Breast epithelium (tissue), 4 donors: ENCODE results near the gene LY86. TPM values are rescaled to one million over a fixed set of nuclear protein-coding genes. Genes with fewer than 3 reads are reported as not detected.
"Not testable (repeated sequence)": the region's sequence is repeated elsewhere in the genome, so short reads cannot be mapped to it uniquely, and the experiment has no call there.

ENCODE experiments used
- DNase-seq, 2 donors: peaks; one replicate each; pipeline ENCODE4 v3.0.0-alpha.2; 2019; ENCODE audit warnings: low spot score in 2 of 2
- H3K27ac ChIP-seq, 2 donors: fragments of 200-600 bp; sonication (generic) in 1 of 2; one replicate each; pipeline ENCODE4 v1.5.1; 2016 to 2019; ENCODE audit warnings: mild to moderate bottlenecking in 1 of 2
- H3K27me3 ChIP-seq, 2 donors: fragments of 200-600 bp; sonication (generic) in 1 of 2; one replicate each; pipeline versions ENCODE4 v1.5.1 to v1.6.0; 2017 to 2019; ENCODE audit warnings: control low read depth in 1 of 2, mild to moderate bottlenecking in 1 of 2
- H3K36me3 ChIP-seq: fragments of 200-600 bp; one replicate; pipeline ENCODE4 v1.5.1; 2019
- H3K4me1 ChIP-seq, 2 donors: fragments of 200-600 bp; sonication (generic); one replicate each; pipeline ENCODE4 v1.5.1; 2016 to 2019; ENCODE audit warnings: control low read depth in 1 of 2
- H3K4me3 ChIP-seq, 3 donors: fragments of 200-600 bp; sonication (generic); 1 replicate in 2 of 3; 2 replicates in 1 of 3; pipeline ENCODE4 v1.5.1; 2016 to 2019; ENCODE audit warnings: mild to moderate bottlenecking in 3 of 3, moderate library complexity in 2 of 3
- H3K9me3 ChIP-seq, 2 donors: fragments of 200-600 bp; sonication (generic) in 1 of 2; one replicate each; pipeline ENCODE4 v1.5.1; 2016 to 2019; ENCODE audit warnings: control low read depth in 1 of 2
- POLR2A ChIP-seq: fragments of 450-650 bp; IDR thresholded peaks from one replicate; pipeline ENCODE4 v1.6.1; 2016; ENCODE audit warnings: antibody characterized with exemption, mild to moderate bottlenecking, moderate library complexity
- POLR2AphosphoS5 ChIP-seq, 3 donors: sonication (generic); formaldehyde crosslinking; IDR thresholded peaks; one replicate each; pipeline ENCODE4 v1.6.1; 2017; ENCODE audit warnings: antibody characterized with exemption in 3 of 3
- intact Hi-C: fragments of 100-400 bp; cut with DNase I; formaldehyde crosslinking; loops from one replicate; pipeline ENCODE4 v1.15.1; 2023; ENCODE audit warnings: low total_unique reads
- total RNA-seq, 3 donors: library from RNA; depleted of rRNA; stranded (reverse); fragments of >200 nt; gene quantifications; one replicate each; pipeline ENCODE4 v1.1.0, GENCODE V29; 2016
- TF ChIP-seq, protein P1 (sequence below), 3 donors: fragments of 450-650 bp; IDR thresholded peaks; one replicate each; pipeline ENCODE4 v1.5.1; 2016 to 2017; ENCODE audit warnings: antibody characterized with exemption in 3 of 3, mild to moderate bottlenecking in 3 of 3, moderate library complexity in 3 of 3

LY86 gene
- total RNA-seq, 3 donors from 2014 or later: 3.3 to 8.3 (median 3.4) TPM

DNA sequence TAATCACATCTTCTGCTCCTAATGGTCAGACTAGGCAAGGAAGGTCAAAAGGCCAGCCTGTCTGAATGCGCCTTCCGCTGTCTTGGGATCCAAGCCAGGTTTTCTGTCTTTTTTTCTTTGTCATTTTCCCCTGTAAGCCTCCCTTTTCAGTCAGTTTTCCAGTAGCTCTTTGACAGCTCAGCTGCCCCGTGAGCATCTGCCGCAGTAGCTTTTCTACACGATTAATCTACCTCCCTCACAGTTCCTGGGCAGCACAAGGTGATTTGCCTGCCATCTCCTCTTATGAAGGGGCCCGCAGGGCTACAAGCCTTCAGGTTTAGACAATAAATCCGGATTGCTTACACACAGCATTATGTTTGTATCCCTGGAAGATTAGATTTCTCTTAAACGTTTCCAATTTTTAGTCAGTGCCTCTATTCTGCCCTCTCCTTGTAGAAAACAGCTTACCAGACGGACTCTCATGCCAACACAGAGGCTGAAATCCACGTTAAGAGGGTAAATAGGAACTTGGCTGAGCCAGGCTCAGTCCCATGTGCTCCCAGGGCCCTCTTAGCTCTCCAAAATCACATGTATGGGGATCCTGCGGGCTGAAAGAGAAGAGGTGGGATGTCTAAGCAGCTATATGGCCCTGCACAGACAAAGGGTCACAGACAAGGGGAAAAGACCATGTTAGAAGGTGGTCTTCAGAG is 77.2 kb downstream of the LY86 start:
- TF ChIP-seq, protein P1, sequence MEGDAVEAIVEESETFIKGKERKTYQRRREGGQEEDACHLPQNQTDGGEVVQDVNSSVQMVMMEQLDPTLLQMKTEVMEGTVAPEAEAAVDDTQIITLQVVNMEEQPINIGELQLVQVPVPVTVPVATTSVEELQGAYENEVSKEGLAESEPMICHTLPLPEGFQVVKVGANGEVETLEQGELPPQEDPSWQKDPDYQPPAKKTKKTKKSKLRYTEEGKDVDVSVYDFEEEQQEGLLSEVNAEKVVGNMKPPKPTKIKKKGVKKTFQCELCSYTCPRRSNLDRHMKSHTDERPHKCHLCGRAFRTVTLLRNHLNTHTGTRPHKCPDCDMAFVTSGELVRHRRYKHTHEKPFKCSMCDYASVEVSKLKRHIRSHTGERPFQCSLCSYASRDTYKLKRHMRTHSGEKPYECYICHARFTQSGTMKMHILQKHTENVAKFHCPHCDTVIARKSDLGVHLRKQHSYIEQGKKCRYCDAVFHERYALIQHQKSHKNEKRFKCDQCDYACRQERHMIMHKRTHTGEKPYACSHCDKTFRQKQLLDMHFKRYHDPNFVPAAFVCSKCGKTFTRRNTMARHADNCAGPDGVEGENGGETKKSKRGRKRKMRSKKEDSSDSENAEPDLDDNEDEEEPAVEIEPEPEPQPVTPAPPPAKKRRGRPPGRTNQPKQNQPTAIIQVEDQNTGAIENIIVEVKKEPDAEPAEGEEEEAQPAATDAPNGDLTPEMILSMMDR (IDR thresholded peaks at IDR 0.05): no peak
- TF ChIP-seq POLR2A (no peak), POLR2AphosphoS5 (IDR thresholded peaks at IDR 0.05) (no peak)

DNA sequence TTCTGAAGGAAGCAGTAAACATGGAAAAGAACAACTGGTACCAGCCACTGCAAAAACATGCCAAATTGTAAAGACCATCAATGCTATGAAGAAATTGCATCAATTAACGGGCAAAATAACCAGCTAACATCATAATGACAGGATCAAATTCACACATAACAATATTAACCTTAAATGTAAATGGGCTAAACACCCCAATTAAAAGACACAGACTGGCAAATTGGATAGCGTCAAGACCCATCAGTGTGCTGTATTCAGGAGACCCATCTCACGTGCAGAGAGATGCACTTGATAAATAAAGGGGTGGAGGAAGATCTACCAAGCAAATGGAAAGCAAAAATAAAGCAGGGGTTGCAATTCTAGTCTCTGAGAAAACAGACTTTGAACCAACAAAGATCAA is 81.6 kb downstream of the LY86 start:
- H3K27ac ChIP-seq, H3K36me3 ChIP-seq, H3K4me1 ChIP-seq, intact Hi-C loops, H3K9me3 ChIP-seq, H3K4me3 ChIP-seq, H3K27me3 ChIP-seq, DNase-seq: not testable (repeated sequence)

More for the DNA sequence above, 77.2 kb downstream of the LY86 start:
- H3K36me3 ChIP-seq: no peaks in the 10 kb centered on the region
- no peak overlapping the region for H3K4me3 ChIP-seq
- H3K27ac ChIP-seq: no peak overlapping the region
- no peaks in the 10 kb centered on the region for H3K4me1 ChIP-seq
- no peak for DNase-seq
- no peaks in the 10 kb centered on the region for H3K27me3 ChIP-seq
- intact Hi-C loops: loop anchor here (2.0 kb wide), 1 partner anchor 25 kb away; no protein-coding TSS in a partner anchor
- H3K9me3 ChIP-seq: no peaks in the 10 kb centered on the region

DNA sequence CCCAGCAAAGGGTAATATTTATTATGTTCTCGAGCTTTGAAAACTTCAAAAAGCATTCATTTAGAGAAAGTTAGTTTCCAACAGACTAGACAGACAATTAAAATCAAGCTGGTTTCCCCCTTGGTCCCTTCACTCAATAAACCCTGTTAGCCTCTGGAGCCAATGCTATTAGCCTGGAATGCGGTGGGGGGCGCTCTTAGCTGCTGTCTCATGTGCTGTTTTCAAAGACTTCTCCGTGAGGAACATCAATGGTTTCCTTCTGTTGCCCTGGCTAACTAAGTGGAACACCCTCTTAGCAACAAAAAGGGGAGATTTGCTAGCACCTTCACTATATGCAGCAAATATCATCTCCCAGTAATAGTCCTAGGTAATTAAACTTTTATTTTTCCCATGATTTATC is 86.4 kb downstream of the LY86 start:
- intact Hi-C loops: no loop called here
- no peaks in the 10 kb centered on the region for H3K27me3 ChIP-seq
- DNase-seq: no peak
- no peaks in the 10 kb centered on the region for H3K4me1 ChIP-seq
- no peaks in the 10 kb centered on the region for H3K9me3 ChIP-seq
- H3K36me3 ChIP-seq: no peaks in the 10 kb centered on the region
- TF ChIP-seq POLR2A (no peak), POLR2AphosphoS5 (IDR thresholded peaks at IDR 0.05) (no peak)
- TF ChIP-seq, protein P1 (IDR thresholded peaks at IDR 0.05): no peak
- no peak overlapping the region for H3K4me3 ChIP-seq
- no peak overlapping the region for H3K27ac ChIP-seq

DNA sequence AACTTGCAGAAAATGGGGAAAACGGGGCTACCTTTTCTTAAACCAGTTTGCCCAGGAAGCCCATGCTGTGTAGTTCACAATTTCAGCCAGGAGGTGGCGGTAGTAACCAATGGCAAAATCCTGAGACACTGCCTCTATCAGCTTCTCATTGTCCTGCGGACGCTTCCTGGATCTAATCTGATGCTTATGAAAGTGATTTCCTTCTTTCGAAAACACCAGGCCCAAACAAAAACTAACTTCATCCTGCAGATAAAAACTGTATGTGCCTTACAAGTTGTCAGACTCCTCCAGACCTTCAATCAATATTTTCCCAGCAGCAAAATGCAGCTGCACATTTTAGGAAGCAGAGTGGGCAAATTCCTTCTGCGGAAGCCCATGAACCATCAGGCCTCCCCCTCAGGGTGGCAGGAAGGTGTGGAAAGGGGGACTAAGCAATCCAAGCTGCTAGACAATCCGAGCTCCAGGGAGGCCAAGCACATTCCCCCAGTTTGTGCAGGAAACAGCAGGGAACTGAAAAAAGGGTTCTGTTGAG is 88.5 kb downstream of the LY86 start:
- Histone ChIP-seq H3K4me1 (no peaks in the 10 kb centered on the region), H3K27ac (peak overlapping the region in 1 of 2 donors; percentile 54), H3K27me3 (no peaks in the 10 kb centered on the region), H3K36me3 (no peaks in the 10 kb centered on the region), H3K9me3 (no peaks in the 10 kb centered on the region), H3K4me3 (no peak overlapping the region)
- intact Hi-C loops: no loop called here
- peak; percentile 67 to 79 for DNase-seq
- TF ChIP-seq, protein P1 (IDR thresholded peaks at IDR 0.05): peak; percentile 95
- TF ChIP-seq POLR2AphosphoS5 (IDR thresholded peaks at IDR 0.05) (peak in 1 of 3 donors; percentile 31), POLR2A (no peak)

DNA sequence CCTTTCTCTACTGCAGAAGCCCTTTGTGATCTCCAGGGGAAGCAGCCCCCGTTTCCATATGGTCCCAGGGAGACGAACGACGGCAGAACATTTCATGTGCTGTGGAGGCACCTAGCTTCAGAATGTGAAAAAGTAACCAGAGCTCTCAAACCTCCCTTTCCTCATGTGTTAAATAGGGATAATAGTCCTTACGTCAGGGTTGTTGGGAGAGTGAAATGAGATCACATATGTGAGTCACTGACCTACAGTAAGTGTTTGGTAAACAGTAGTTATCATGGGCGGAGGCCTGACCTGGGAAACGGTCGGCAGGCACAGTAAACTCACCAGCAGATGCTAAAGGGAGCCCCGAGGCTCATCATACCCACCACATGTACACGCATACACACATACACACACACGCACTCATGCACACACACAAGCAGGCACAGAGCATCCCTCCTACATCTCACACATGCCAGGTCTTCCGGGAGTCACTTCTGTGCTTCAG is 89.7 kb downstream of the LY86 start:
- intact Hi-C loops: no loop called here
- H3K4me3 ChIP-seq: no peak overlapping the region
- TF ChIP-seq POLR2A: no peak
- no peaks in the 10 kb centered on the region for H3K9me3 ChIP-seq
- H3K27me3 ChIP-seq: no peaks in the 10 kb centered on the region
- H3K27ac ChIP-seq: no peak overlapping the region
- H3K4me1 ChIP-seq: no peaks in the 10 kb centered on the region
- no peaks in the 10 kb centered on the region for H3K36me3 ChIP-seq
- DNase-seq: no peak

DNA sequence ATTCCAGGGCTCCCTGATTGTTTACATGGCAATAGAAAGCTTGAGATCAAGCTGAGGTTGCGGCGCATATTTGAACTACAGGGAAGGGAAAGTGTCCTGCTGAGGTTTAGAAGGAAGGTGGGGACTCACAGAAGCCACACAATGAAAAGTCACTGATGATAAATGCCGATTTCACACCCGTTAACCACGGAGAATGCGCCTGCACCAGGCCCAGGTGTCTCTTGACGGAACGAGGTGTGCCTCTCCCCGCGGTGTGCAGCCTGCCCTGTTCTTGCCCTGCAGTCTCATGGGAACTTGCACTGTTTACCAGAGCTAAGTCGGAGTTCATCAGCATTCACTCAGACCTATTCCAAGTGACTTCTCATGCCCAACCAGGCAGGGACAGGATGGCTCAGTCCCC is 90.3 kb downstream of the LY86 start:
- no peaks in the 10 kb centered on the region for H3K4me1 ChIP-seq
- no peak overlapping the region for H3K4me3 ChIP-seq
- TF ChIP-seq, protein P1 (IDR thresholded peaks at IDR 0.05): no peak
- no peak for TF ChIP-seq POLR2AphosphoS5 (IDR thresholded peaks at IDR 0.05)
- no peak for TF ChIP-seq POLR2A
- DNase-seq: no peak
- no peak overlapping the region for H3K27ac ChIP-seq
- H3K9me3 ChIP-seq: no peaks in the 10 kb centered on the region
- intact Hi-C loops: no loop called here
- H3K27me3 ChIP-seq: no peaks in the 10 kb centered on the region
- H3K36me3 ChIP-seq: no peaks in the 10 kb centered on the region
